NCI-H2081 (cell line): ENCODE results near the gene PTK6.
"Not testable (repeated sequence)": the region's sequence is repeated elsewhere in the genome, so short reads cannot be mapped to it uniquely, and the experiment has no call there.

ENCODE experiments used
- DNase-seq, 2 experiments: peaks; one replicate each; lab custom pipeline; 2025; lab: John Stamatoyannopoulos, UW

PTK6 gene

GRCh38 chr20:63536997-63537524 is at the start of gene PTK6:
Gene PTK6 (minus strand): TSS chr20:63537376. CDS start chr20:63537314, 62 bp downstream.
- no peak for DNase-seq

DNA sequence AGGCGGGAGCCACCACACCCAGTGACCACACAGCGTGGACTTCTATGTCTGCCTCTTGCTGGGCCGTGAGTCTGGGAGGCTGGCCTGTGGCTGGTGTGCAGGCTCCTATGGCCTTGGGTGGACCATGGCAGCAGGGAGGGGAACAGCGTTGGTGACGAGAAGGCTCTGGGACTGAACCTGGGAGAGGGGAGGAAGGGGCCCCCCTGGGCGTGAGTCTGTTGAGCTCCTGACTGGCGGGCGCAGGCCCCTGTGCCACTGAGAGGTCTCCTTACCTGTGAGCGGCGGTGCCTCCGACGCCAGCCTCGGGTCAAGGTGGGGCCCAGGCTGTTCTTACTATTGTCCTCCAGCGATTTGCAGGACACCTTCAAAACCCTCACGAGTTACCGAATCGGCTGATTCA is 49.6 kb upstream of the PTK6 start:
- DNase-seq, result no peak

DNA sequence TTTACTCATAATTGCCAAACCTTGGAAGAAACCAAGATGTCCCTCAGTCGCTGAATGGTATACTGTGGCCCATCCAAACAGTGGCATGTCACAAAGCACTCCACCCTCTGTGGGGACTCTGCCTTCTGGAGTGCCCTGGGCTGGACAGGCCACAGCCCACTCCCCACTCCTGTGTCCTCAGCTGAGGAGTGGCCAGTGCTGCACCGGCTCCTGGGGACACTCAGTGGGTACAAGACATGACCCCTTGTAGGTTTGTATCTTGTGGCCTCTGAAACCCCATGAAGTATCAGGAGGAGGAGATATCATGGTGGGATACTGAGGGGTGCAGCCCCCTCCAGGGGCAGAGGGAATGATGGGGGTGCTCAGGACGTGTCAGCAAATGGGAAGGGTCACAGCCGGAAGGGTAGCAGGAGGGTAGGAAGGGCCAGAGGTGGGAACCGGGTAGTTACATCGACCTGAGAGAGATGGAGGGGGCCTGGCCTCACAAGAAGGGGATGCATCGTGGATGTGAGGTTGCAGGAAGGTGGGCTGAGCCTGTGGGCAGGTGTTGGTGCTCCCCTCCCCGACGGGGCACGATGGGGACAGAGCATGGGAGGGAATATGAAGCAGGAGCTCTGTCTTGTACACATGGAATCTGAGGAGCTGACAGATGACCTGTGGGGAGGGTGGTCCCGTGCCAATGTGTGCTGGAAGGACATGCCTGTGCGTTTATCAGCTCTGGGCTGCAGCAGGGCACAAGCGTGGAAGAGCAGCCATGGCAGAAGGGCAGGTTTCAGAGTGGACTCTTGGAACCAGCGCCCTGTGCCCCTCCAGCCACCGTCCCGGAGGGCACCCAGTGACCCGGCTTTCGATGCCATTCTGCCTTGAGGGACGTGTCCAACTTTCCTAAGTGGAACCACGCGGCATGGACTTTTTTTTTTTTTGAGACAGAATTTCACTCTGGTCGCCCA is 48.7 kb upstream of the PTK6 start:
- no peak for DNase-seq

GRCh38 chr20:63582382-63583063 is 45.3 kb upstream of the PTK6 start:
- DNase-seq, result no peak

GRCh38 chr20:63580796-63581461 is 43.8 kb upstream of the PTK6 start:
- DNase-seq, result peak in 1 of 2 experiments; percentile 27

DNA sequence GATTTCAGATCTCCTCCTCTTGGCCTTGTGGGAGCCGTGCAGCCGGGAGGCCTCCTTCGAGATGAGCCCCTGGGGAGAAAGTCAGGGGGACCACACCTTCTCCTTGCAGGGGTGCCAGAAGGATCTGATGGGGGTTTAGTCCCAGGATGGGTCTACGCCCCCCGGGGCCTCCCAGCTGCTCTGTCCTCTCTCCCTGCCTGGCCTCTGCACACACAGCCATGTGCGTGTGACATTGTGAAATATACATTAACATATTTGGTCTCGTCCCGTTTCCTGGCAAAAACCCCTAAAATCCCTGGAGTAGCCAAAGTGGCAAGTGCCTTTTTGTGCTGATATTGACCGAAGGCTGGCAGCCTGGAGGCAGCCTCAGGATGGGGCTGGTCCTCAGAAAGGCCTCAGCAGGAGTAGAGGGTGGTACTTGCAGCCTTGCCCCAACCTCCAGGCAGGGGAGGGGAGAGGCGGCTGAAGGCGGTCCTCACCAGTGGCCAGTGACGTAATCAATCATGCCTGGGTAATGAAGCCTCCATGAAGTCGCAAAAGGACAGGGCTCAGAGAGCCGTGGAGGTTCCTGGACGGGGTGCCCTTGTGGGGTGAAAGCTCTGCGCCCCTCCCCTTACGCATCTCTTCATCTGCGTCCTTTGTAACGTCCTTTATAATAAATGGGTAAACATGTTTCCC is 42.0 kb upstream of the PTK6 start:
- DNase-seq, result no peak

GRCh38 chr20:63578224-63579016 is 41.2 kb upstream of the PTK6 start:
- no peak for DNase-seq

- DNase-seq, result peak in 1 of 2 experiments; percentile 15
Measured at GRCh38 chr20:63577317-63577894, 40.2 kb upstream of the PTK6 start.

DNA sequence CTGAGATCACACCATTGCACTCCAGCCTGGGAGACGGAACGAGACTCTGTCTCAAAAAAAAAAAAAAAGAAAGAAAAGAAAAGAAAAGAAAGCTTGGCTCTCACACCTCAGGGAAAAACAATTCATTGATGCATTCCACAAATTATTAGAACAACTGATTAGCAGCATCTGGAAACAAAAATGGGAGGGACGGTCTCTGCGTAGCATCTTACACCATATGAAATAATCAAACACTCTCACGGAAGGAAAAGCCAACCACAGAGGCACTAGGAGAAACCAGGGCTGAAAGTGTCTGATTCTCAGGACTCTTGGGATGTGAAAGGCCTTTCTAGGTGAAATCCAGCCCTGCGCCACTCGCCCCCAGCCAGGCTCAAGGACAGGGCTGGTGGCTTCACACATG is 39.1 kb upstream of the PTK6 start:
- no peak for DNase-seq

DNA sequence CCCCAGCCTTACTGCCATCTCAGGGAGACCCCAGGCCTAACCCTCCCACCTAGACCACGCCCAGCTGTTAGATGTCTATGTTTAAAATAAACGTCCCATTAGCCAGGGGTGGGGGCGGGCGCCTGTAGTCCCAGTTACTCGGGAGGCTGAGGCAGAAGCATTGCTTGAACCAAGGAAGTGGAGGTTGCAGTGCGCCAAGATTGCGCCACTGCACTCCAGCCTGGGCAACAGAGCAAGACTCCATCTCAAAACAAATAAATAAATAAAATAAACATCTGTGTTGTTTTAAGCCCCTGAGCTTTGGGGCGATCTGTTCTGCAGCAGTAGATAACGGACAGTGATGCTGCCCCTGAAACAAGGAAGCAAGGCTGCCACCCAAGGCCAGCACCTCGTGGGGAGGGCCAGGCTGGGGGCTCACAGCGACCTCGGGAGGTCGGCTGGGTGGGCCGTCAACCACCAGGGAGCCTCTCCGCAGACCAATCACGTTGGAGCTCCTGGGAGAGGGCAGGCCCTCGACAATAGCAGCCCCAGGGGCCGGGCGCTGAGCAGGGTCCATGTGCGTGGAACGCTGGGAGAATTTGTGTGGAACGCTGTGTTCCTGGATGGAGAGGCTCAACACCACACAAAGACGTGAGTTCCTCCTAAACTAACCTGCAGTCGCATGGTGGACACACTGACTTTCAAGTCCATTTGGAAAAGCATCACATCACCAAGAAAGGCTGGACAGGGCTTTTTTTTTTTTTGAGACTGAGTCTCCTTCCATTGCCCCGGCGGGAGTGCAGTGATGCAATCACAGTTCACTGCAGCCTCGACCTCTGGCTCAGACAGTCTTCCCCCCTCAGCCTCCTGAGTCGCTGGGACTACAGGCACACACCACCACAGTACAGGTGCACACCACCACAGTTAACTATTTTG is 37.9 kb upstream of the PTK6 start:
- no peak for DNase-seq

- peak; percentile 34 to 46 for DNase-seq
Measured at GRCh38 chr20:63574156-63574828, 37.1 kb upstream of the PTK6 start, which contains the start of gene HELZ2. Gene HELZ2 (minus strand): TSS chr20:63574239. CDS start chr20:63572385, 1,854 bp downstream.

DNA sequence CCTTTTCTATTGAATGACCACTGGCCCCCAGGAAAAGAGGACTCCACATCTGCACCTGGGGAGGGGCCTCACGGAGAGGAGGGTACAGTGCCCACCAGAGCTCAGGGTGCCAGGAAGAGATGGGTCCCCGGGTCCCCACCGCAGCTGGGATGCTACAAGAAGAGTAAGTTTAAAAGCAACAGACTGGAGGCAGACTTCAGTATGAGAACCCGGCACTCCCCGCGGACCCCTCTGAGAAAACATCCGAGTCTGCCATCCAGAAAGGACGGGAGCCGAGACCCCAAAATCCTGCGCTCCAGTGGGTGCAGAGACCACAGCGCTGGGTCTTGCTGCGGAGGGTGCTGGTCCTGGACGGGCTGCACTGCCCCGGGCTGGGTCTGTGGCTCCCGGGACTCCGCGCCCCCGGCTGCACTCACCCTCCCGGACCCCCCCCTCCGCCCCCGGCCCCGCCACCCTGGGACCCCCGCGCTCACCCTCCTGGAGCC is 36.5 kb upstream of the PTK6 start:
- DNase-seq, result no peak

GRCh38 chr20:63572788-63573646 is 35.8 kb upstream of the PTK6 start:
- no peak for DNase-seq

DNA sequence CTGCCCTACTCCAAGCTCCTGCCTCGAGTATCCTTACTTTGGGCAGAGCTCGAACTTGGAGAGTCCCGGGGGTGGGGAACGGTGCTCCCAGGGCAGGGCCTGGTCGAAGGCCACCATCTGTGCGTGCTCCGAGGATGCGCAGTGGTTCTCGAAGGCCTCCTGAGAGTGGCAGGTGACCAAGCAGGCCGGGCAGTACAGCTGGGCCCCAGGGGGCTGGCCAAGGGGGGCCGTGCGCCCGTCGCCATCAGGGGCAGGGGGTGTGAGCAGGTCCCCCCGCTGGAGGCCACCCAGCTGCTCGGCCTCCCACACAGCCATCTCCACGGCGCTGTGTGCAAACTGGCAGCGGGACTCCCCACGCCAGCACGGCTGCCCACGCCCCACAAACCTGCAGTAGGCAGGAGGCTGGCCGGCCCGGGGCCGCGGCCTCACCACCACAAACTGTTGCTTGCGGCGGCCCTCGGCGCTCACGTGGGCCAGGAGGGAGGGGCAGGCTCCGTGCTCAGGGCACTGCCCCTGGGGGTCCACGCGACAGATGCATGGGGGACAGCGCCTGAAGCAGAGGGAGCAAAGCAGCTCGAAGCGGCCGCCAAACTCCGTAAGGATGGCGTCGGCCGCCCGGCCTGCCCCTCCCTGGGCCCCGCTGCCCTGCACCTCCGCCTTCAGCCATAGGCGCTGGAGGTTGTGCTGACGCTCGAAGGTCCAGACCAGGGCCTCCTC is 35.1 kb upstream of the PTK6 start:
- no peak for DNase-seq

DNA sequence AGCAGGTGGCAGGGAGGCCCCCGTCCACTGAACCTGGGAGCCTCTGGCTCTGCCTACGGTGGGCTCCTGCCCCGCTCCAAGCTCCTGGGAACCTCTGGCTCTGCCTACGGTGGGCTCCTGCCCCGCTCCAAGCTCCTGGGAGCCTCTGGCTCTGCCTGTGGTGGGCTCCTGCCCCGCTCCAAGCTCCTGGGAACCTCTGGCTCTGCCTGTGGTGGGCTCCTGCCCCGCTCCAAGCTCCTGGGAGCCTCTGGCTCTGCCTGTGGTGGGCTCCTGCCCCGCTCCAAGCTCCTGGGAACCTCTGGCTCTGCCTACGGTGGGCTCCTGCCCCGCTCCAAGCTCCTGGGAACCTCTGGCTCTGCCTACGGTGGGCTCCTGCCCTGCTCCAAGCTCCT is 33.9 kb upstream of the PTK6 start:
- DNase-seq, result not testable (repeated sequence)

- no peak for DNase-seq
Measured at GRCh38 chr20:63570281-63571086, 33.3 kb upstream of the PTK6 start.
